NK-92 treated with Interleukin-12 subunit alpha and Interleukin-12 subunit beta, amount 100 ng/mL, for 24 hours (cell line): Measurements from ENCODE around the gene CSGALNACT2.

Source experiments
- DNase-seq: peaks from one replicate; lab custom pipeline; 2025; lab: John Stamatoyannopoulos, UW

CSGALNACT2 gene

GRCh38 chr10:43113201-43114087 lies 24.8 kb upstream of the CSGALNACT2 start:
- DNase-seq: no peak

DNA sequence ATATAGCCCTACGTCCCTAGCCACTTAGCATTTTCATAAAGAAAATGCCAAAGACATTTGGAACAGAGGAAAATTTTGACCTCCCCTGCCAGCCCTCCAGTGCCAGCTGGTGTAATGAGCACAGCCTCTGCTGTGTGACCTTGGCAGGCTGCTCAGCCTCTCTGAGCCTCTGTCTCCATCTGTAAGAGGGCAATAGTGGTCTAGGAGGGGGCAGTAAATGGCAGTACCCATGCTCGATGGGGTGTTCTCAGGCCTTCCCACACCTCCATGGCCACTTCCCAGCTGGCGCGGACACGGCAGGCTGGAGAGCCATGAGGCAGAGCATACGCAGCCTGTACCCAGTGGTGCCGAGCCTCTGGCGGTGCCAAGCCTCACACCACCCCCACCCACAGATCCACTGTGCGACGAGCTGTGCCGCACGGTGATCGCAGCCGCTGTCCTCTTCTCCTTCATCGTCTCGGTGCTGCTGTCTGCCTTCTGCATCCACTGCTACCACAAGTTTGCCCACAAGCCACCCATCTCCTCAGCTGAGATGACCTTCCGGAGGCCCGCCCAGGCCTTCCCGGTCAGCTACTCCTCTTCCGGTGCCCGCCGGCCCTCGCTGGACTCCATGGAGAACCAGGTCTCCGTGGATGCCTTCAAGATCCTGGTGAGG lies 24.0 kb upstream of the CSGALNACT2 start:
- no peak for DNase-seq

GRCh38 chr10:43114743-43115611 lies 23.3 kb upstream of the CSGALNACT2 start:
- DNase-seq: no peak

- no peak for DNase-seq
Measured at GRCh38 chr10:43115881-43116595, 22.2 kb upstream of the CSGALNACT2 start.

GRCh38 chr10:43116596-43116995 lies 21.6 kb upstream of the CSGALNACT2 start:
- no peak for DNase-seq

DNA sequence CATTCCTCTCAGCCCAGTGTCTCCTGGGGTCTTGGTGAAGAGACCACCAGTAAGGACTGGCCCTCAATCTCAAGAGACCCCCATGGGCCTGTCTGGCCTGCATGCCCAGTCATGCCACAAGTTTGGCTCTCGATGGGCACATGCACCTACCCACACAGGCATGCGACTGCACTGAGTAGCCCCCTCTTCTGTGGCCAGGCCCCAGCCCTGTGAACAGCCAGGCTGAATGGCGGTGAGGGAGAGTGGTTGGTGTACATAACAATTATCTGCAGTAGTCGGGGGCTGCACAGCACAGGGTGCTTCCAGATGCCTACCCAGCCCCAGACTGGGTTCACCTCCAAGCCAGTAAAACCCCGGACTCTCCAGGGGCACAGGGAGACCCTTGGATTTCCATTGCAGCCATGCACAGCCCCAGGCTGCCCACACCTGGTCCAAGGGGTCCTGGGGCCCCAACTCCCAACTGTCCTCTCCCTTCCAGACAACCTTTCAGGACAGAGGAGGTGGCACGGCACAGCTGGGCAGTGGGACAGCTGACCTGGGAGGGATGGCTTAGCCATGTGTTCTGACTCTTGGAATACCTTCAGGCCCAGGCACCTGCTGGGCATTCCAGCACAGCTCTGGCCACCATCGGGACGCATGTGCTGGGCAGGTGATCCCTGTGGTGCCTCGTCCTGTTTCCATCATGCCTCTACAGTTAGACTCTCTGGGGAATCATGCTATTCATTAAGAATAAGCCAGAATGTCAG lies 21.0 kb upstream of the CSGALNACT2 start:
- DNase-seq: no peak

DNA sequence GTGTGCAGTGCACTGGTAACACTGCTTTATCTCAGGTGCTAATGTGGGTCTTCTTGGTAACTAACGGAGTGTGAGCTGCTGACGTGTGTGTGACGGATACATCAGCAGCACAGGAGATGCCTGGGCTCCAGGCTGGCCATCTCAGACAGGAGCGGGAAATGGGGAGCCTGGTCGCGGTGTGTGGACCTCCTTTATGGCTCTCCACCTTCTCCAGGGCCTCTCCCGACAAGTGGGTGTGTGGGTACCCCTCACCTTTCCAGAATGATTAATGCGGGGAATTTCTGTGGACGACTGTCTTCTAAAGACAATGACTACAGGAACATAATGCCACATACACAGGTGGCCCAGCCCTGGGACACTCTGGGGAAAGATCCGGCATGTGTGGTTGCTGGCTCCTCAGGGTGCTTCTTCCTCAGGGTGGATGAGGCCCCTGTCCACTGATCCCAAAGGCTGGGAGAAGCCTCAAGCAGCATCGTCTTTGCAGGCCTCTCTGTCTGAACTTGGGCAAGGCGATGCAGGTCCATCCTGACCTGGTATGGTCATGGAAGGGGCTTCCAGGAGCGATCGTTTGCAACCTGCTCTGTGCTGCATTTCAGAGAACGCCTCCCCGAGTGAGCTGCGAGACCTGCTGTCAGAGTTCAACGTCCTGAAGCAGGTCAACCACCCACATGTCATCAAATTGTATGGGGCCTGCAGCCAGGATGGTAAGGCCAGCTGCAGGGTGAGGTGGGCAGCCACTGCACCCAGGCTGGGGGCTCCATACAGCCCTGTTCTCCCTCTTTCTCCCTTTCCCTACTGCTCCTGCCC lies 20.3 kb upstream of the CSGALNACT2 start:
- no peak for DNase-seq

DNA sequence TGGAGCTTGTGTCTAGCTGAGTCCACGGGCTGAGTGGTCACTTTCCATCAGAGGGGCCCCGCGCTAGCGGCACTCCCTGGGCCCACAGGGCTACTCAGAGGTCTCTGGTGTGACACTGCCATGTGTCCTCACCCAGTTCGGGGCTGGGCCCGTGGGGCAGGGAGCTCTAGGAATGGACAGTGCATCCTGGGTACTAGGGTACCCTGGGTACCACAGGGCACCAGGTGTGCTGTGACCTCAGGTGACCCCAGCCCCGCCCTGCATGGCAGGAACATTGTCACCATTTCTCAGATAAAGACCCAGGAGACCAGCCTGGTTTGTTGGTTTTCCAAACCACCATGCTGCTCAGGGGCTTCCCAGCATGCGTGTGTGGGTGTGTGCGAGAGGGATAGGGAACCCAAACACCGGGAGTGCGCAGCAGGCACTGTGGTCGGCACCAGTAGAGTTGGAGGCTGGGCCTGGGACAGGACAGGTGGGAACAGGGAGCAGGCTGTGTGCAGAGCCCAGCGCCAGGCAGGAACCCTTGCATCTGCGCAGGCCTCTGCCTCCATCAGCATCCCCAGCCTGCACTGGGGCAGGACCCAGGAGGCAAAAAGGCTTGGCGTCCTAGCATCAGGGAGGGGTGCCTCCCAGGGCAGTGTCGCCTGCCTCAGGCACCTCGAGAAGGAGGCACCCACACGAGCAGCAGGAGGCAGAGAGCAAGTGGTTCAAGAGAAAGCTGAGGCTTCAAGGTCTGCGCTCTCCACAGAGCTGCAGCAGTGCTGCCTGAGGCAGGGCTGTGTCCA lies 19.4 kb upstream of the CSGALNACT2 start:
- no peak for DNase-seq

DNA sequence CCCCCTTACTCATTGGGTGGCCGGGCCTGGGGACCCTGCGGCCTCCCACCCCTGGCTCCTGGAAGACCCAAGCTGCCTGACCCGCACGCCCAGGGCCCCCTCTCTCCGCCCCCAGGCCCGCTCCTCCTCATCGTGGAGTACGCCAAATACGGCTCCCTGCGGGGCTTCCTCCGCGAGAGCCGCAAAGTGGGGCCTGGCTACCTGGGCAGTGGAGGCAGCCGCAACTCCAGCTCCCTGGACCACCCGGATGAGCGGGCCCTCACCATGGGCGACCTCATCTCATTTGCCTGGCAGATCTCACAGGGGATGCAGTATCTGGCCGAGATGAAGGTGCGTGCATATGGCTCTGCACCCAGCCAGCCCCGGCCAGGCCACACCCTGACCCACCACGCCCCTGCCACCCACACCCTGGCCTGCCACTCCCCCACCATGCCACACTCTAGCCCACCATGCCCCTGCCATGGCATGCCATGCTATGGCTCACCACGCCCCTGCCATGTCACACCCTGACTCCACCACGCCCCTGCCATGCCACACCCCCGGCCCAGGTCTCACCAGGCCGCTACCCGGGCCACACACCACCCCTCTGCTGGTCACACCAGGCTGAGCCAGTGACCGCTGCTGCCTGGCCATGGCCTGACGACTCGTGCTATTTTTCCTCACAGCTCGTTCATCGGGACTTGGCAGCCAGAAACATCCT lies 18.7 kb upstream of the CSGALNACT2 start:
- no peak for DNase-seq

GRCh38 chr10:43120116-43120928 lies 17.9 kb upstream of the CSGALNACT2 start:
- DNase-seq: no peak

DNA sequence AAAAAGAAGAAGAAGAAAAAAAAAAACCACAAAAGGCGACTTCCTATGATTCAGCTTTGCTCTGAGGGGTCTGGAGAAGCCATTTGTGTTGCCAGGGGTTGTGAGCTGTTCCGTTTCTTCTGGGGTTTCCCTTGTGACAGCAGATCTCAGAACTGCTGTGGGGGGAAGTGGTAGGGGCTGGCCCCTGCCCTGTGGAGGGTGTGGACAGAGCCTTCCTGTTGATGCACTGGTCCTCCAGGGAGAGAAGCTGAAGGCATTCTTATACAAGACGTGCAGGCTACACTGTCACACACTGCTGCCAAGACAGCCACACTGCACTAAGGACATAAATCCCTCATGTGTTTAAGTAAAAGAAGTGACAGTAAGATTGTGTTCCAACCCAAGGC lies 17.3 kb upstream of the CSGALNACT2 start:
- peak; percentile 78 for DNase-seq

- no peak for DNase-seq
Measured at GRCh38 chr10:43121444-43121843, 16.8 kb upstream of the CSGALNACT2 start.

- no peak for DNase-seq
Measured at GRCh38 chr10:43122096-43122495, 16.1 kb upstream of the CSGALNACT2 start.

- DNase-seq: no peak
Measured at GRCh38 chr10:43122826-43123225, 15.4 kb upstream of the CSGALNACT2 start.

GRCh38 chr10:43123361-43124093 lies 14.7 kb upstream of the CSGALNACT2 start:
- no peak for DNase-seq

DNA sequence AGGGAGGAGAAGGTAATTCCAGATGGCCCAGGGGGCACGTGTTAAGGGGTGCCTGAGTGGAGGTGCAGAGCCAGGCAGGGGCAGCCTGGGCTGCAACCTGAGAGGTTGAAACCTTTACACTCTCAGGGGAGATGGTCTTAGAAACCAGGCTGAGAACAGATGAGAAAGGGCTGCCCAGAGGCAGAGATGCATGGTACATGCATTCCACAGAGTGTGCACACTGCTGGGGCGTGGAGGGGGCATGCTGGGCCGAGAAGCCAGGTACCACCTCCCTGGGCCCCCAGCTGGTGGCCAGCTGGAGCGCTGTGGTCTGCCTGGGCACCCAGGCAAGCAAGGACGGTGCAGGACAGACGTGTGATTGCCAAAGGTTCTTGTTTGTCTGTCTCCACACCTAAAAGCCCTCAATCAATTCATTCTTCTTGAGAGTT lies 14.1 kb upstream of the CSGALNACT2 start:
- no peak for DNase-seq
